ENCODE results near the gene MTERF4. TPM values are rescaled to one million over a fixed set of nuclear protein-coding genes. Genes with fewer than 3 reads are reported as not detected.

The MTERF4 gene
- total RNA-seq, 2 donors from 2014 or later, result 24.6 to 39.4 TPM

- peak; percentile 79 for ATAC-seq (ENCODE audit: insufficient number of reproducible peaks, low FRiP score, low read depth)
- peaks cover 0 to 12% of the 10 kb centered on the region in 2 donors for H3K4me1 ChIP-seq (ENCODE audit: control insufficient read depth in 1 of 2, low read depth in 2 of 2)
- H3K9me3 ChIP-seq, result no peaks in the 10 kb centered on the region
- H3K27me3 ChIP-seq (replicated peaks; ENCODE audit: insufficient read depth), result no peaks in the 10 kb centered on the region
- TF ChIP-seq CTCF (IDR thresholded peaks at IDR 0.05), result no peak
- peak; percentile 83 for DNase-seq (ENCODE audit: low spot score)
- H3K27ac ChIP-seq, result peak within 1 kb of the TSS in 1 of 2 donors; percentile 79
- peak within 1 kb of the TSS; percentile 99 for H3K4me3 ChIP-seq
- H3K36me3 ChIP-seq, result no peaks in the 10 kb centered on the region
These were observed 47.0 kb upstream of the MTERF4 start, which contains the start of gene PASK for GRCh38 chr2:241148891-241149674. Gene PASK (minus strand): TSS chr2:241149472. CDS start chr2:241143032, 6,440 bp downstream.

DNA sequence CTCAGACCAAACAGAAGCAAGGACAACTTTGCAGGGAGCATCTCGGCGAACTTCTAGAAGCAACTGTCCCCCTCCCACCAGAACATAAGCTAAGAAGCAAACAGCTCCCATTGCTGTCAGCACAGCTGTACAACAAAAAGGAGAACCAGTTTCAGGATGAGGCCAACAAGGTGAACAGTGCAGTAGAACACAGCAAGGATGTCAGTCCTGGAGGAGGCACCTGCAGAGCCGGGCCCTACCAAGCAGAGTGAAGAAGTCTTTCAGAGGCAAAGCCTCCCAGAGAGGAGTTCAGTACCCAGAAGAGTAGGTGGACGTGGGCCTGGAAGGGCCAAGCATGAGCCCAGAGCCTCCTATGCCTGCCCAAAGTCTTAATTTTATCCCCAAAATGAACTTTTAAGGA is 46.2 kb upstream of the MTERF4 start:
- ATAC-seq (ENCODE audit: insufficient number of reproducible peaks, low FRiP score, low read depth), result no peak
- no peaks in the 10 kb centered on the region for H3K9me3 ChIP-seq
- H3K4me3 ChIP-seq, result peak overlapping the region; percentile 99
- no peaks in the 10 kb centered on the region for H3K27me3 ChIP-seq (replicated peaks; ENCODE audit: insufficient read depth)
- DNase-seq (ENCODE audit: low spot score), result no peak
- H3K36me3 ChIP-seq, result no peaks in the 10 kb centered on the region
- H3K27ac ChIP-seq, result no peak overlapping the region
- H3K4me1 ChIP-seq (ENCODE audit: control insufficient read depth in 1 of 2, low read depth in 2 of 2), result peaks cover 0 to 12% of the 10 kb centered on the region in 2 donors
- no peak for TF ChIP-seq CTCF (IDR thresholded peaks at IDR 0.05)

DNA sequence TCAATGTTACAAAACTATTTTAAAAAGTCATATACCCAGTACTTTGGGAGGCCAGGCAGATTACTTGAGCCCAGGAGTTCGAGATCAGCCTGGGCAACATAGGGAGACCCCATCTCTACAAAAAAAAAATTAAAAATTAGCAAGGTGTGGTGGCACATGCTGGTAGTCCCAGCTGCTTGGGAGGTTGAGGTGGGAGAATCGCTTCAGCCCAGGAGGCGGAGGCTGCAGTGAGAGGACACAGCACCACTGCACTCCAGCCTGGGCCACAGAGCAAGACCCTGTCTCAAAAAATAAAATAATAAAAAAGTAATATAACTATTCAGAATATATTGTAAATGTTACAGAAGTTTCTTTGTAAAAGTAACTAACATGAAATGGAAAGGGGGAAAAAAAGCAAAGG is 45.2 kb upstream of the MTERF4 start:
- Histone ChIP-seq H3K36me3 (no peaks in the 10 kb centered on the region), H3K9me3 (no peaks in the 10 kb centered on the region), H3K4me3 (no peak overlapping the region), H3K4me1 (ENCODE audit: control insufficient read depth in 1 of 2, low read depth in 2 of 2) (peaks cover 0 to 12% of the 10 kb centered on the region in 2 donors), H3K27ac (no peak overlapping the region), H3K27me3 (replicated peaks; ENCODE audit: insufficient read depth) (no peaks in the 10 kb centered on the region)
- no peak for DNase-seq (ENCODE audit: low spot score)
- TF ChIP-seq CTCF (IDR thresholded peaks at IDR 0.05), result no peak
- ATAC-seq (ENCODE audit: insufficient number of reproducible peaks, low FRiP score, low read depth), result no peak

- no peak for DNase-seq (ENCODE audit: low spot score)
- Histone ChIP-seq H3K4me1 (ENCODE audit: control insufficient read depth in 1 of 2, low read depth in 2 of 2) (peaks cover 0 to 11% of the 10 kb centered on the region in 2 donors), H3K27me3 (replicated peaks; ENCODE audit: insufficient read depth) (no peaks in the 10 kb centered on the region), H3K4me3 (no peak overlapping the region), H3K9me3 (no peaks in the 10 kb centered on the region), H3K27ac (no peak overlapping the region), H3K36me3 (no peaks in the 10 kb centered on the region)
- no peak for ATAC-seq (ENCODE audit: insufficient number of reproducible peaks, low FRiP score, low read depth)
- no peak for TF ChIP-seq CTCF (IDR thresholded peaks at IDR 0.05)
These were observed 44.2 kb upstream of the MTERF4 start for GRCh38 chr2:241146286-241146685.

DNA sequence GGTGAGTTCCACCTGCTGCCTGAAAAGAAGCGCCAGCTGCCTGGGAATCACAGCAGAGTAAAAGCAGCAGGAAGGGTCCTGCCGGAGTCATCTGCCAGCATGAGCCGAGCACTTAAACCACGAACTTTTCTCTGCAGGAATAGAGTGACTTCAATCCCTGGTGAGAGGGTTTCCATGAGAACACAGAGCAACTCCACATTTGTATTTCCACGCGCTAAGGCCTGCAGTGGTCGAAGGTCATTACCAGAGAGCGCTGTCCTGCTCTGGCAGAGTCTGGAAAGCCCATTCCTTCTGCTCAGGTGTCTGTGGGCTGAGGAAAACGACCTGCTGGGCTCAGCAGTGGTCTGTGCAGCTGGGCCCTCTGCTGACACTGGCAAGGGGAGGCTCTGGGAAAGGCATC is 40.5 kb upstream of the MTERF4 start:
- H3K36me3 ChIP-seq, result no peaks in the 10 kb centered on the region
- no peak for TF ChIP-seq CTCF (IDR thresholded peaks at IDR 0.05)
- no peak overlapping the region for H3K4me3 ChIP-seq
- no peak overlapping the region for H3K27ac ChIP-seq
- no peaks in the 10 kb centered on the region for H3K27me3 ChIP-seq (replicated peaks; ENCODE audit: insufficient read depth)
- no peaks in the 10 kb centered on the region for H3K4me1 ChIP-seq (ENCODE audit: control insufficient read depth in 1 of 2, low read depth in 2 of 2)
- H3K9me3 ChIP-seq, result no peaks in the 10 kb centered on the region
- DNase-seq (ENCODE audit: low spot score) (no peak), ATAC-seq (ENCODE audit: insufficient number of reproducible peaks, low FRiP score, low read depth) (no peak)

All from thoracic aorta (tissue), 2 donors.